Hepatocyte (in vitro differentiated cells): Measurements from ENCODE around the gene PHF21B. TPM values are rescaled to one million over a fixed set of nuclear protein-coding genes. Genes with fewer than 3 reads are reported as not detected.

Experiments
- DNase-seq: peaks from one replicate; pipeline ENCODE4 v3.0.0-alpha.2; 2016; ENCODE audit warnings: low spot score
- H2AFZ ChIP-seq: fragments of 200-600 bp; sonication (generic); 2 replicates; pipeline ENCODE4 v1.6.0; 2016; ENCODE audit warnings: antibody characterized with exemption, mild to moderate bottlenecking
- H3K27ac ChIP-seq: fragments of 200-600 bp; sonication (generic); 2 replicates; pipeline ENCODE4 v1.5.1; 2016; ENCODE audit warnings: mild to moderate bottlenecking
- H3K27me3 ChIP-seq: fragments of 200-600 bp; sonication (generic); 2 replicates; pipeline ENCODE4 v1.6.1; 2016
- H3K36me3 ChIP-seq: fragments of 200-600 bp; sonication (generic); replicated peaks from 2 replicates; pipeline ENCODE4 v1.5.1; 2016; ENCODE audit warnings: low read depth; ENCODE audit not compliant: insufficient read depth
- H3K4me1 ChIP-seq: fragments of 200-600 bp; sonication (generic); 2 replicates; pipeline ENCODE4 v1.5.1; 2016; ENCODE audit warnings: mild to moderate bottlenecking, moderate library complexity; ENCODE audit not compliant: insufficient read depth
- H3K4me2 ChIP-seq: fragments of 200-600 bp; sonication (generic); 2 replicates; pipeline ENCODE4 v1.6.0; 2016
- H3K4me3 ChIP-seq: fragments of 200-600 bp; sonication (generic); 2 replicates; pipeline ENCODE4 v1.5.1; 2016; ENCODE audit warnings: mild to moderate bottlenecking
- H3K79me2 ChIP-seq: fragments of 200-600 bp; sonication (generic); 2 replicates; pipeline ENCODE4 v1.6.0; 2017; ENCODE audit warnings: mild to moderate bottlenecking
- H3K9me2 ChIP-seq: fragments of 200-600 bp; sonication (generic); replicated peaks from 2 replicates; pipeline ENCODE4 v1.6.0; 2017; ENCODE audit warnings: mild to moderate bottlenecking; ENCODE audit not compliant: insufficient read depth
- H3K9me3 ChIP-seq: fragments of 200-600 bp; sonication (generic); 2 replicates; pipeline ENCODE4 v1.5.1; 2016; ENCODE audit warnings: low read depth, mild to moderate bottlenecking
- H4K20me1 ChIP-seq: fragments of 200-600 bp; sonication (generic); 2 replicates; pipeline ENCODE4 v1.6.0; 2016; ENCODE audit warnings: mild to moderate bottlenecking; ENCODE audit not compliant: insufficient read depth, poor library complexity, severe bottlenecking
- EZH2 ChIP-seq: fragments of 200-600 bp; sonication (generic); IDR thresholded peaks from 2 replicates; pipeline ENCODE4 v1.6.1; 2016; ENCODE audit warnings: antibody characterized with exemption, mild to moderate bottlenecking, borderline replicate concordance
- EZH2phosphoT487 ChIP-seq: fragments of 200-600 bp; sonication (generic); IDR thresholded peaks from one replicate; pipeline ENCODE4 v1.6.1; 2018; ENCODE audit warnings: antibody characterized with exemption, mild to moderate bottlenecking, low read depth, moderate library complexity; ENCODE audit not compliant: unreplicated experiment, severe bottlenecking
- WGBS: methylation state at CpG from one replicate; pipeline ENCODE4 v1.1.6; 2016; ENCODE audit warnings: low lambda C conversion rate; ENCODE audit errors: missing lambda C conversion rate; 5-methylcytosine and 5-hydroxymethylcytosine counted together
- polyA plus RNA-seq: library from polyadenylated mRNA; unstranded; fragments of >200 nt; fragmentation: Nextera tagmentation; extraction: Ambion mirVana; gene quantifications from 2 replicates; pipeline ENCODE4 v1.2.1, GENCODE V29; 2016
- total RNA-seq: library from RNA; depleted of rRNA; stranded (reverse); fragments of >200 nt; gene quantifications from 2 replicates; pipeline ENCODE4 v1.2.3, GENCODE V29; 2014
- TF ChIP-seq, protein P1 (sequence below): fragments of 200-600 bp; sonication (generic); IDR thresholded peaks from 2 replicates; pipeline ENCODE4 v1.5.1; 2016; ENCODE audit warnings: antibody characterized with exemption, mild to moderate bottlenecking; ENCODE audit not compliant: poor library complexity

PHF21B gene
- total and polyA plus RNA-seq, 2 experiments from 2014 or later = 0.86 to 1.9 TPM

DNA sequence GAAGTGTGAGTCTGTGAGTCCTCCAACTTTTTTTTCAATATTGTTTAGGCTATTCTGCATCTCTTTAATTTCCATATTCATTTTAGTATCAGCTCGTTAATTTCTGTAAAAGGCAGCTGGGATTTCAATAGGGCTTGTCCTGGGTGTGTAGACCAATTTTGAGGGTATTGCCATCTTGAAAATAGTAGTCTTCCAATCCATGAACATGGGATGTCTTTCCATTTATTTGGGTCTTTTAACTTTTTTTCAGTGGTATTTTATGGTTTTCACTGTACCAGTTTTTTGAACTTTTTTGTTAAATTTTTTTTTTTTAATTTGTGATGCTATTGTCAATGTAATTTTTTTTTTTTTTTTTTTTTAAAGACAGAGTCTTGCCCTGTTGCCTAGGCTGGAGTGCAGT is 177.9 kb downstream of the PHF21B start:
- Histone ChIP-seq H3K4me1 (no peaks in the 10 kb centered on the region), H3K27ac (no peak overlapping the region), H3K27me3 (no peaks in the 10 kb centered on the region), H3K9me3 (peaks cover 6% of the 10 kb centered on the region), H4K20me1 (no peaks in the 10 kb centered on the region), H2AFZ (no peak overlapping the region), H3K79me2 (no peaks in the 10 kb centered on the region), H3K9me2 (no peaks in the 10 kb centered on the region), H3K36me3 (no peaks in the 10 kb centered on the region), H3K4me2 (no peak overlapping the region), H3K4me3 (no peak overlapping the region)
- no peak for TF ChIP-seq EZH2
- TF ChIP-seq EZH2phosphoT487 = no peak
- TF ChIP-seq, protein P1, sequence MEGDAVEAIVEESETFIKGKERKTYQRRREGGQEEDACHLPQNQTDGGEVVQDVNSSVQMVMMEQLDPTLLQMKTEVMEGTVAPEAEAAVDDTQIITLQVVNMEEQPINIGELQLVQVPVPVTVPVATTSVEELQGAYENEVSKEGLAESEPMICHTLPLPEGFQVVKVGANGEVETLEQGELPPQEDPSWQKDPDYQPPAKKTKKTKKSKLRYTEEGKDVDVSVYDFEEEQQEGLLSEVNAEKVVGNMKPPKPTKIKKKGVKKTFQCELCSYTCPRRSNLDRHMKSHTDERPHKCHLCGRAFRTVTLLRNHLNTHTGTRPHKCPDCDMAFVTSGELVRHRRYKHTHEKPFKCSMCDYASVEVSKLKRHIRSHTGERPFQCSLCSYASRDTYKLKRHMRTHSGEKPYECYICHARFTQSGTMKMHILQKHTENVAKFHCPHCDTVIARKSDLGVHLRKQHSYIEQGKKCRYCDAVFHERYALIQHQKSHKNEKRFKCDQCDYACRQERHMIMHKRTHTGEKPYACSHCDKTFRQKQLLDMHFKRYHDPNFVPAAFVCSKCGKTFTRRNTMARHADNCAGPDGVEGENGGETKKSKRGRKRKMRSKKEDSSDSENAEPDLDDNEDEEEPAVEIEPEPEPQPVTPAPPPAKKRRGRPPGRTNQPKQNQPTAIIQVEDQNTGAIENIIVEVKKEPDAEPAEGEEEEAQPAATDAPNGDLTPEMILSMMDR = no peak
- 89% methylated on average over 1 of the region's 1 CpG for WGBS
- DNase-seq = no peak

Other genes with a start within 250 kb of the PHF21B start
- 39.1 and 43.8 TPM in 2 replicates for gene NUP50, start 153.9 kb upstream of the PHF21B start, total RNA-seq
- gene NUP50, start 153.9 kb upstream of the PHF21B start, polyA plus RNA-seq = 15.3 and 16.0 TPM in 2 replicates
- gene KIAA0930, start 230.9 kb upstream of the PHF21B start, total RNA-seq = 30.9 and 62.9 TPM in 2 replicates
- 42.0 and 43.6 TPM in 2 replicates for gene KIAA0930, start 230.9 kb upstream of the PHF21B start, polyA plus RNA-seq